ENCODE measurements around the gene SEC24B.

DNA sequence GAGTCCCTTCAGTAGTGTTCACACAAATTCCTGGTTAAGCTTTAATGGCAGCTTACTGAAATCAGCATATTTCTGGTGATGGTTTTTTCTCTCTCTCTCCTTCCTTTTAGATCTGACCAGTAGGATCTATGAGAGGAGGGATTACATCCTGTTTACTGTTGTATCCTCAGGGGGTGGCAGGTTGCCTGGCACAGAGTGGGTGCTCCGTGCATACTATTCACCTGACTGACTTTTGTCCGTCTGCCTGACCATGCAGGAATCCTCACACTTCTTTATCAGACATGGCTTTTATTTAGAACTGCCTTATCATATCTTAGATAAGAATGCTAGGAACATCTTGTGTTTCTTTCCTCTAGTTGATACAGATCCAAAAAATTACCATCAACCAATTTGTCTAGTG, 156.0 kb downstream of the SEC24B start:
- no peak for TF ChIP-seq GATA2 (IDR thresholded peaks at IDR 0.05; ENCODE audit: low read depth, low read length)
- no peak for TF ChIP-seq GATA3 (IDR thresholded peaks at IDR 0.05; ENCODE audit: low read depth, low read length)
